Common myeloid progenitor, CD34-positive (primary cell): ENCODE data around the gene PTGIS.
A peak's percentile ranks its signal among the peaks of the same experiment; 100 is the strongest.

Source experiments
- CTCF ChIA-PET: fragments of 350-600 bp; sonication (Branson Sonifier 250); formaldehyde crosslinking; loops from one replicate; lab custom pipeline; 2021; ENCODE audit warnings: antibody characterized with exemption; lab: Charles Lee
- POLR2A ChIA-PET: fragments of 350-600 bp; sonication (Branson Sonifier 250); formaldehyde crosslinking; loops from one replicate; lab custom pipeline; 2021; ENCODE audit warnings: antibody characterized with exemption; lab: Charles Lee
- DNase-seq, 3 donors: peaks; one replicate each; pipeline versions ENCODE4 v3.0.0 to v3.0.0-alpha.2; 2013
- H3K27ac ChIP-seq, 2 experiments: 1 replicate in 1 of 2; 2 replicates in 1 of 2; pipeline ENCODE4 v1.7.0; 2013; ENCODE audit warnings: inconsistent platforms in 2 of 2, low read length in 2 of 2, mild to moderate bottlenecking in 2 of 2, low read depth in 1 of 2, moderate library complexity in 1 of 2; ENCODE audit not compliant: severe bottlenecking in 2 of 2, insufficient read depth in 1 of 2, poor library complexity in 1 of 2
- H3K27me3 ChIP-seq, 5 experiments: replicated peaks in 2 of 5; 1 replicate in 3 of 5; 2 replicates in 2 of 5; pipeline versions ENCODE4 v1.6.1 to v1.7.0; 2013; ENCODE audit warnings: low read length in 4 of 5, mild to moderate bottlenecking in 2 of 5, moderate library complexity in 2 of 5, inconsistent platforms in 1 of 5; ENCODE audit not compliant: insufficient read depth in 5 of 5, control insufficient read depth in 4 of 5
- H3K36me3 ChIP-seq, 4 experiments: 1 replicate in 2 of 4; 2 replicates in 2 of 4; pipeline versions ENCODE4 v1.6.1 to v1.7.0; 2013; ENCODE audit warnings: low read length in 3 of 4, control low read depth in 1 of 4, mild to moderate bottlenecking in 1 of 4; ENCODE audit not compliant: control insufficient read depth in 4 of 4, insufficient read depth in 4 of 4
- H3K4me1 ChIP-seq, 4 experiments: 1 replicate in 3 of 4; 2 replicates in 1 of 4; pipeline versions ENCODE4 v1.6.1 to v1.7.1; 2013; ENCODE audit warnings: low read length in 3 of 4, mild to moderate bottlenecking in 3 of 4, control low read depth in 1 of 4, inconsistent platforms in 1 of 4, moderate library complexity in 1 of 4; ENCODE audit not compliant: control insufficient read depth in 4 of 4, insufficient read depth in 4 of 4; ENCODE audit errors: control extremely low read depth in 1 of 4
- H3K4me3 ChIP-seq, 7 experiments: 1 replicate in 4 of 7; 2 replicates in 3 of 7; pipeline versions ENCODE4 v1.5.1 to v1.7.0; 2013; ENCODE audit warnings: mild to moderate bottlenecking in 7 of 7, low read length in 6 of 7, moderate library complexity in 6 of 7, inconsistent platforms in 2 of 7, low read depth in 2 of 7, control low read depth in 1 of 7; ENCODE audit not compliant: insufficient read depth in 4 of 7, control insufficient read depth in 1 of 7; ENCODE audit errors: extremely low read depth in 1 of 7
- H3K9me3 ChIP-seq, 5 experiments: 1 replicate in 4 of 5; 2 replicates in 1 of 5; pipeline versions ENCODE4 v1.6.1 to v1.7.1; 2013; ENCODE audit warnings: low read length in 4 of 5, mild to moderate bottlenecking in 2 of 5, inconsistent platforms in 1 of 5, low read depth in 1 of 5, moderate library complexity in 1 of 5; ENCODE audit not compliant: control insufficient read depth in 4 of 5, insufficient read depth in 2 of 5; ENCODE audit errors: control extremely low read depth in 1 of 5
- WGBS: methylation state at CpG from one replicate; pipeline ENCODE4 v1.1.5; 2013; ENCODE audit not compliant: insufficient coverage; 5-methylcytosine and 5-hydroxymethylcytosine counted together

The PTGIS gene

GRCh38 chr20:49557449-49557848, 10.5 kb downstream of the PTGIS start:
- Histone ChIP-seq H3K4me3 (no peak overlapping the region), H3K27ac (no peak overlapping the region), H3K9me3 (peaks cover 0 to 5% (median 2%) of the 10 kb centered on the region in 5 experiments), H3K36me3 (no peaks in the 10 kb centered on the region), H3K27me3 (peaks cover 0 to 9% (median 2%) of the 10 kb centered on the region in 5 experiments), H3K4me1 (no peaks in the 10 kb centered on the region)
- 83% methylated on average over 3 of the region's 5 CpGs for WGBS
- CTCF ChIA-PET: interaction anchor here (1.1 to 1.9 kb wide), 2 partner anchors 15 to 18 kb away, joined by 4 to 5 read pairs; no protein-coding TSS in a partner anchor
- POLR2A ChIA-PET: interaction anchor here (0.7 kb wide), 1 partner anchor 15 kb away, joined by 10 read pairs; no protein-coding TSS in a partner anchor
- DNase-seq: no peak

- H3K4me1 ChIP-seq: peaks cover 0 to 2% (median 0%) of the 10 kb centered on the region in 4 experiments
- DNase-seq: no peak
- CTCF ChIA-PET: interaction anchor here (1.3 to 1.7 kb wide), 2 partner anchors 9 to 20 kb away, joined by 4 read pairs; no protein-coding TSS in a partner anchor
- no peak overlapping the region for H3K27ac ChIP-seq
- peaks cover 0 to 5% (median 2%) of the 10 kb centered on the region in 5 experiments for H3K9me3 ChIP-seq
- H3K36me3 ChIP-seq: no peaks in the 10 kb centered on the region
- POLR2A ChIA-PET: no interaction called here
- no peak overlapping the region for H3K4me3 ChIP-seq
- H3K27me3 ChIP-seq: peaks cover 0 to 9% (median 2%) of the 10 kb centered on the region in 5 experiments
Observed at GRCh38 chr20:49556621-49557020, 11.3 kb downstream of the PTGIS start.

GRCh38 chr20:49549801-49550551, 18.0 kb downstream of the PTGIS start:
- ChIA-PET CTCF (interaction anchor here (1.9 kb wide), 1 partner anchor 8 kb away, joined by 5 read pairs; no protein-coding TSS in a partner anchor), POLR2A (no interaction called here)
- H3K27ac ChIP-seq: no peak overlapping the region
- peaks cover 0 to 10% (median 7%) of the 10 kb centered on the region in 5 experiments for H3K9me3 ChIP-seq
- H3K4me1 ChIP-seq: peaks cover 0 to 2% (median 0%) of the 10 kb centered on the region in 4 experiments
- WGBS: 89% methylated on average over 7 of the region's 8 CpGs
- no peak overlapping the region for H3K4me3 ChIP-seq
- no peaks in the 10 kb centered on the region for H3K36me3 ChIP-seq
- DNase-seq: no peak
- H3K27me3 ChIP-seq: no peaks in the 10 kb centered on the region

GRCh38 chr20:49548371-49548947, 19.5 kb downstream of the PTGIS start:
- Histone ChIP-seq H3K9me3 (peaks cover 0 to 10% (median 7%) of the 10 kb centered on the region in 5 experiments), H3K4me3 (no peak overlapping the region), H3K4me1 (peaks cover 0 to 2% (median 0%) of the 10 kb centered on the region in 4 experiments), H3K27ac (no peak overlapping the region), H3K27me3 (no peaks in the 10 kb centered on the region), H3K36me3 (no peaks in the 10 kb centered on the region)
- 83% methylated on average over 1 of the region's 1 CpG for WGBS
- DNase-seq: no peak
- ChIA-PET CTCF (no interaction called here), POLR2A (no interaction called here)

- no peak overlapping the region for H3K27ac ChIP-seq
- H3K9me3 ChIP-seq: peaks cover 0 to 10% (median 7%) of the 10 kb centered on the region in 5 experiments
- no peaks in the 10 kb centered on the region for H3K36me3 ChIP-seq
- POLR2A ChIA-PET: no interaction called here
- peak in 2 of 3 donors; percentile 25 to 30 for DNase-seq
- H3K4me1 ChIP-seq: no peaks in the 10 kb centered on the region
- H3K4me3 ChIP-seq: no peak overlapping the region
- CTCF ChIA-PET: interaction anchor here (0.8 to 12.5 kb wide), 4 partner anchors 9 to 300 kb away, joined by 3 to 155 read pairs (median 6); no protein-coding TSS in a partner anchor
- H3K27me3 ChIP-seq: peaks cover 0 to 3% (median 0%) of the 10 kb centered on the region in 5 experiments
- 100% methylated on average over 1 of the region's 2 CpGs for WGBS
Observed at GRCh38 chr20:49545572-49545971, 22.4 kb downstream of the PTGIS start.

GRCh38 chr20:49544535-49544934, 23.4 kb downstream of the PTGIS start:
- H3K4me1 ChIP-seq: no peaks in the 10 kb centered on the region
- POLR2A ChIA-PET: no interaction called here
- 88% methylated on average over 1 of the region's 5 CpGs for WGBS
- H3K4me3 ChIP-seq: no peak overlapping the region
- DNase-seq: no peak
- H3K27ac ChIP-seq: no peak overlapping the region
- peaks cover 0 to 10% (median 7%) of the 10 kb centered on the region in 5 experiments for H3K9me3 ChIP-seq
- peaks cover 0 to 7% (median 0%) of the 10 kb centered on the region in 5 experiments for H3K27me3 ChIP-seq
- H3K36me3 ChIP-seq: no peaks in the 10 kb centered on the region
- CTCF ChIA-PET: interaction anchor here (1.7 to 12.5 kb wide), 4 partner anchors 58 to 301 kb away, joined by 3 to 155 read pairs (median 7); no protein-coding TSS in a partner anchor
